Effector memory CD4-positive, alpha-beta T cell (primary cell): ENCODE data around the gene IER5.
A peak's percentile ranks its signal among the peaks of the same experiment; 100 is the strongest.

ENCODE experiments used
- DNase-seq, 3 donors: peaks; one replicate each; pipeline ENCODE4 v3.0.0-alpha.2; 2020
- H3K27ac ChIP-seq: 2 replicates; pipeline ENCODE4 v1.7.0; 2013; ENCODE audit warnings: mild to moderate bottlenecking, low read length, moderate library complexity; ENCODE audit not compliant: insufficient read depth, poor library complexity, severe bottlenecking
- H3K27me3 ChIP-seq: replicated peaks from 2 replicates; pipeline ENCODE4 v1.7.0; 2013; ENCODE audit warnings: mild to moderate bottlenecking, low read length; ENCODE audit not compliant: insufficient read depth, control insufficient read depth, poor library complexity, severe bottlenecking
- H3K36me3 ChIP-seq: 2 replicates; pipeline ENCODE4 v1.7.0; 2013; ENCODE audit warnings: mild to moderate bottlenecking, low read length, moderate library complexity; ENCODE audit not compliant: control insufficient read depth, insufficient read depth
- H3K4me1 ChIP-seq: 2 replicates; pipeline ENCODE4 v1.7.0; 2013; ENCODE audit warnings: low read length, mild to moderate bottlenecking; ENCODE audit not compliant: control insufficient read depth, insufficient read depth, poor library complexity, severe bottlenecking
- H3K4me3 ChIP-seq: 2 replicates; pipeline ENCODE4 v1.7.0; 2013; ENCODE audit warnings: low read length, low read depth, mild to moderate bottlenecking; ENCODE audit not compliant: insufficient read depth, poor library complexity, severe bottlenecking
- H3K9me3 ChIP-seq: 2 replicates; pipeline ENCODE4 v1.7.0; 2013; ENCODE audit warnings: mild to moderate bottlenecking, low read length, moderate library complexity; ENCODE audit not compliant: control insufficient read depth

Gene IER5

DNA sequence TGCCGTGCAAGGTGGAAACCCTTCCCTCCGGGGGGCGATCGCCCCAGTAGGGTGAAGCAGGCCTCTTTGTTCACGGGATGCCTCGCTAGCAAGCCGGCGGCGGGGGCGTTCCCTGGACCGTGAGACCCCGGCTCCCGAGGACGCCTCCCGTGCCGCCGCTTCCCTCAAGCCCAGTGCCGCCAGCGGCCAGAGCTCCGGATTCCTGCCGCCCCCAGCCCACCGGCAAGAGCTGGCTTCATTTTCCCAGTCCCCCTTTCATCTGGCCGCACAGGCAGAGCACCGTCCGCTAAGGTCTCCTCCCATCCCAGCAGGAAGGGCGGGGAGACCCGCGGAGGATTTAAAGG, 16.3 kb downstream of the IER5 start:
- H3K9me3 ChIP-seq, result no peaks in the 10 kb centered on the region
- H3K4me3 ChIP-seq, result peak overlapping the region; percentile 70
- H3K36me3 ChIP-seq, result no peaks in the 10 kb centered on the region
- no peaks in the 10 kb centered on the region for H3K27me3 ChIP-seq
- peak; percentile 25 to 36 (median 30) for DNase-seq
- H3K27ac ChIP-seq, result peak overlapping the region; percentile 83
- H3K4me1 ChIP-seq, result peaks cover 29% of the 10 kb centered on the region

DNA sequence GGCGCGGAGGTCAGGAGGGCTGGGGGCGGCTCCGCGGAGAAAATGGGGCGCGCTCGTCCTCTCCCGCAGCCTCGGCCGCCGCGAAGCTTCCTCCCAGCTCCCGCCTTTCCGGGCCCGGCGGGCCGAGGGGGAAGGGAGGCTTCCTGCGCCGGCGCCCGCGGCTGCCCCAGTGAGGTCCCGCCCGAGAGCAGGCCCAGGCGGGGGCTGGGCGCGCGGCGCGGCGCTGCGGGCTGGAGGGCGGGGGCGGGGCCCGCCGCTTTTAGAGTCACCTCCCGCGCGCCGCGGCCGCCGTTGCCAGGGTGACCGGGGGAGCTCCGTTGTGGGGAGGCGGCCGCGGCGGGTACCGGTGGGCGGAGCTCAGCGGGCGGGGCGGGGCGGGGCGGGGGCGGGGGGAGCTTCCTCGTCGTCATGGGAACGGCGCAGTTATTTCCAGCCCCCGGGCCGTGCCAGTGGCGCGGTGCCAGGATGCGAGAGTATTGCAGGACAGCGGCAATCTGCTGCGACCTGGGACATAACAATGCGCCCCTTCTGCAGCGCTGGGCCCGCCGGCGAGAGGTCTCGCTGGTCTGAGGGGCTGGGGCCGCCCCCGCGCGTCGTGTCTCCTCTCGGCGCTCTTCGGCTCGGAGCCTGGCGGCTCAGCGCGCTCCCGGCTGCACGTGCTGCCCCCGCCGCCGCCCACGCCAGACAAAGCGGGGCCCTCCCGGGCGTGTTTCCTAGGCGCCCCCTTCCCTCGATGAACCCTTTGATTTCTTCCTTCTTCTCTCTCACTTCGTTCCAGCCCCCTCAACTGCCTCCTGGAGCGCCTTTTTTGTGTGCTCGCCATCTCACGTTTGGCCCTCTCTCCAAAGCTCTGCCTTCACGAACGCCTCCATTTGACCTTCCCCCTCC, 16.9 kb downstream of the IER5 start:
- no peaks in the 10 kb centered on the region for H3K9me3 ChIP-seq
- peak; percentile 89 to 94 (median 92) for DNase-seq
- H3K27ac ChIP-seq, result peak overlapping the region; percentile 83
- peaks cover 25% of the 10 kb centered on the region for H3K4me1 ChIP-seq
- H3K36me3 ChIP-seq, result no peaks in the 10 kb centered on the region
- peak overlapping the region; percentile 70 for H3K4me3 ChIP-seq
- H3K27me3 ChIP-seq, result no peaks in the 10 kb centered on the region

DNA sequence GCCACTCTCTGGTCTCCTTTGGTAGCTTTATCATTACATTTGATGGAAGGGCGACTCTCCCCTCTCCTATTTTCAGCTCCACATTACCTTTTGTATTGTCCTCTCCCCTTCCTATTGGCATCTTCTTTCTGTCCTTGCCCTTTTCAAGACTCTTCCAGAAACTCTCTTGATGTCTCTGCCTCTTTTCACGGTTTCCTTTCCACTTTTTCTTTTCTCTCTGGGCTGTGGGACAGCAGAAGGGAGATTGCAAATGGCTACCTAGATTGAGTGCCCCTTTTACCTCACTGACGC, 17.5 kb downstream of the IER5 start:
- Histone ChIP-seq H3K27ac (peak overlapping the region; percentile 54), H3K27me3 (no peaks in the 10 kb centered on the region), H3K36me3 (no peaks in the 10 kb centered on the region), H3K9me3 (no peaks in the 10 kb centered on the region), H3K4me1 (peaks cover 25% of the 10 kb centered on the region), H3K4me3 (peak overlapping the region; percentile 55)
- DNase-seq, result no peak

DNA sequence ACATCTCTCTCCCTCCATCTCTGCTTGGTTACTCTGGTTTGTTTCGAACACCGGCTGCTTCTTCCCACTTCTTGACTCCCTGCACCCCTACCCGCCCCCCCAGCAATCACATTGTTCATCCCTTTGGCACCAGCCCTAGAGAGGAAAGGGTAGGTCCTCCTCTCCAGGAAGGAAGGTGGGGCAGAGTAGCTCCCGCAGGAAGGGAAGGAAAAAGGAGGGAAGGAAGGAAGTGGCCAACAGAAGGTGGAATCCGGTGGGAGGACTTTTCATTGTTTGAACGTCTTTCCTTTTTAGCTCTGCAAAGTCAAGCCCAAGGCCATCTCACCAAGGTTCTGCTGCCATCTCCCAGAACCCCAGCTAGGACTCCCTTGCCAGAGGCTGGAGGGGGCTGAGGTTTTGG, 18.0 kb downstream of the IER5 start:
- DNase-seq, result no peak
- peaks cover 25% of the 10 kb centered on the region for H3K4me1 ChIP-seq
- no peaks in the 10 kb centered on the region for H3K27me3 ChIP-seq

DNA sequence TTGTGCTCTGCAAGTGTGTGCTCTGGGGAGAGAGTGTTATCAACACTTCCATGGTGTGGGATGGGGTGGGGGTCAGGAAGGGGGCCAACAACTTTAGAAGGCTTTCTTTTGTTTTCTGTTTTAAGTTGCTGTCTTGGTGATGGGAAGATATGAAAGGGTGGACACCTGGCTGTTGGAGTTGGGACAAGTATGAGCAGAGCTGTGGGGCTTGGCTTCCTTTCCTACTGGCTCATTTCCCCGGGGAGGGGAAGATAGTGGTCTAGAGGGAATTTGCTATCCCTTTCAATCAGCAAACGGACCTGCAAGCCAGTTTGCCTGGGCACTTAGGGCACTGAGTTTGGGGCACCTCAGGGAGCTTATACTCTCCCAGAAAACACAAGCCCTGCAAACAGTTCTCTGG, 19.2 kb downstream of the IER5 start:
- no peaks in the 10 kb centered on the region for H3K27me3 ChIP-seq
- no peak for DNase-seq
- no peaks in the 10 kb centered on the region for H3K9me3 ChIP-seq
- no peaks in the 10 kb centered on the region for H3K36me3 ChIP-seq
- no peak overlapping the region for H3K27ac ChIP-seq
- no peak overlapping the region for H3K4me3 ChIP-seq
- H3K4me1 ChIP-seq, result peaks cover 25% of the 10 kb centered on the region

More for the DNA sequence above, 18.0 kb downstream of the IER5 start:
- Histone ChIP-seq H3K4me3 (no peak overlapping the region), H3K27ac (no peak overlapping the region), H3K36me3 (no peaks in the 10 kb centered on the region), H3K9me3 (no peaks in the 10 kb centered on the region)

DNA sequence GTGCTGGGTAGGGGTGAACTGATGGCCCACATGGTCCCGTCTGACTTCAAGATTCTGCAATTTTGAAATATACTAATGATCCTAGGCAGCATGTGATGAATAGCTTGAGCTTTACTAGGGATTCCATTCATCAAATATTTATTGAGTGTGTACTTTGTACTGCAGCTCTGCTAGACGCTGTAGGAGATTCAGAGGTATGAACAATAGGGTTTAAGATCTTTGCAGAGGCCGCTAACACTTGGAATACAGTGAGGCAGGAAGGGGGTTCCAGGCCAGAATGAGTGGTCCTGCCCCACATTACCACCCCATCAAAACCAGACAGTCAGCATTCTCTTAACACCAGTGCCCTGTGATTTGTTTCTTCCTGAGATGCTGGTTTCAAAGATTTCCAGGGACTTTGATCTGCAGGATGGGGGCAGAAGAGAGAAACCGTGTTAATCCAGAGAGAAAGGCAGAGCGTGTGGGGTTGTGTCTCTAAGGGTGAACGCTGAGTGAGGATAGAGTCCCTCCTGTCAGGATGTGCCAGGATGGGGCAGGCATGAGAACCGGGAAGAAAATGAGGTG, 19.9 kb downstream of the IER5 start:
- no peak overlapping the region for H3K4me3 ChIP-seq
- no peaks in the 10 kb centered on the region for H3K36me3 ChIP-seq
- no peaks in the 10 kb centered on the region for H3K27me3 ChIP-seq
- DNase-seq, result no peak
- peaks cover 25% of the 10 kb centered on the region for H3K4me1 ChIP-seq
- no peaks in the 10 kb centered on the region for H3K9me3 ChIP-seq
- H3K27ac ChIP-seq, result no peak overlapping the region

DNA sequence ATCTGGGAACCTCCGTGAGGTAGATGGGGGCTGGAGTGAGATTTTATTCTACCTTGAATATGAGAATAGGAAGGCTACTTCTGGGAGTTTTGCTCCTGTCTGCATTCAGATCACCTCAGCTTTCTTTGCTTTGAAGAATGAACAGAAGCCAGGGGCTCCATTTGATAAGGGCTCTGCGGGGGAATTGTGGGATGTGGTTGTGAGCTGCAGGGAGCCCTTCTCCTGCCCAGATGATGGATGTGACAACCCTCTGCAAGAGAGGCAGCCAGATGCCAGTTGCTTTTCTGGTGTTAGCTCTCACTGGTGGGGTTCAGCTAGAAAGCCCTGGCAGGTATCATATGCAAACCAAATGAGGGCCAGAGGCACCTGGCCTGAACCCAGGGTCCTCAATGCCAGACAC, 21.5 kb downstream of the IER5 start:
- no peaks in the 10 kb centered on the region for H3K27me3 ChIP-seq
- no peaks in the 10 kb centered on the region for H3K9me3 ChIP-seq
- H3K4me3 ChIP-seq, result no peak overlapping the region
- peaks cover 13% of the 10 kb centered on the region for H3K4me1 ChIP-seq
- no peak overlapping the region for H3K27ac ChIP-seq
- no peaks in the 10 kb centered on the region for H3K36me3 ChIP-seq
- no peak for DNase-seq

DNA sequence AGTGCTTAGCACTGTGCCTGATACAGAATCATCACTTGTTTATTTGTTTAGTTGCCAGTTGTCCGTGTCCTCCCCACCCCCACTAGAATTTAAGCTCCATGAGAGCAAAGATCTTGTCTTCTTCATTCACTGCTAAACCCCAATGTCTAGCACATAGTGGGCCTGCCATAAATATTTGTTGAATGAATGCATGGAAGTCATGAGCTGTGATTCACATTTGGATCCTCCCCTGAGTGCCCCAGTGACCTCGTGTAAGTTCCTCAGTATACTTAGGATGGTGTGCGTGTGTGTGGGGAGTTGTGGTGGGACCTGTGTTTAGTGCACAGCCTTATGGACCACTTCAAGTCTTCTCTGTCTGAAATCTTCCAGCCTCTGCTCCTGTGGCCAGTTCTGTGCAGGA, 23.1 kb downstream of the IER5 start:
- H3K4me1 ChIP-seq, result peaks cover 2% of the 10 kb centered on the region
- no peak for DNase-seq
- no peaks in the 10 kb centered on the region for H3K36me3 ChIP-seq
- no peaks in the 10 kb centered on the region for H3K9me3 ChIP-seq
- no peak overlapping the region for H3K4me3 ChIP-seq
- H3K27ac ChIP-seq, result no peak overlapping the region
- H3K27me3 ChIP-seq, result no peaks in the 10 kb centered on the region

DNA sequence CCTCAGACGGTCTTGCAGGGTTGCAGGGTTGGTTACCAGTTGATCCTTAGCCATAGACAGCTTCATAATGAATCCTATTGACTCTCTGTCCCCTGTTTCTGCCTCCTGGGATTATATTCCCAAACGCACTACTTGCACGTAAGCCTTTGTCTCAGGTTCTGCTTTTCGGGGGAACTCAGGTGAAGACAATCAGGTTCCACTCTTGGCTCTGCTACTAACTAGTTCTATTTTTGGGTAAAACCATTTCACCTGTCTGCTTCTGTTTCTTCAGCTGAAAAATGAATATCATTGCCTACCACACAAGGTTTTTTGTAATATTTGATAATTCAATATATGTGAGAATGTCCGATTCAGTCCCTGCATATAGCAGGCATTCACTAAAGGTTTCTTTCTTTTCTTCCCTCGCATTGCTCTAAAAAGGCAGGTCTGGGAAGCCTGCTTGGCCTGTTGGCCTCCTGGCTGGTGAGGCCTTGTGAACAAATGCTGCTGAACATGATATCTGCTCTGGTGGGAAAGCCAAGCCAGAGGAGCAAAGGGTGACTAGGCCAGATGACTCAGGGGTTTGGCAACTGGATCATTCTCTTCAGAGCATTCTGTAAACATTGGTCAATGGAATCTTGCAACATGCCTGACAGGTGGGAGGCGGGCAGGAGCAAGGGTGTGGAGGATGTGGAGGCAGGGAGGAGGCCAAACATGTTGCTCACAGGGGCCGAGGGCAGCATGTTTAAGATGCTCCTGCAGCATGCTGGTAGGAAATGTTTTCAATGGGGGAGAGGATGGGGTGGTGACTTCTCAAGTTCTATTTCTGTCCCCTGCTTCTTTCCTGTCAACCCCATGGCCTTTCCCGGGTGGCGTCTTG, 23.8 kb downstream of the IER5 start:
- Histone ChIP-seq H3K4me3 (no peak overlapping the region), H3K27ac (no peak overlapping the region)
- no peak for DNase-seq

More for the DNA sequence above, 23.8 kb downstream of the IER5 start:
- Histone ChIP-seq H3K36me3 (no peaks in the 10 kb centered on the region), H3K9me3 (no peaks in the 10 kb centered on the region), H3K4me1 (no peaks in the 10 kb centered on the region), H3K27me3 (no peaks in the 10 kb centered on the region)
